NCI-H69 (cell line): Measurements from ENCODE around the gene NFYC.

Experiments
- DNase-seq: peaks from one replicate; lab custom pipeline; 2025; lab: John Stamatoyannopoulos, UW

NFYC gene

DNA sequence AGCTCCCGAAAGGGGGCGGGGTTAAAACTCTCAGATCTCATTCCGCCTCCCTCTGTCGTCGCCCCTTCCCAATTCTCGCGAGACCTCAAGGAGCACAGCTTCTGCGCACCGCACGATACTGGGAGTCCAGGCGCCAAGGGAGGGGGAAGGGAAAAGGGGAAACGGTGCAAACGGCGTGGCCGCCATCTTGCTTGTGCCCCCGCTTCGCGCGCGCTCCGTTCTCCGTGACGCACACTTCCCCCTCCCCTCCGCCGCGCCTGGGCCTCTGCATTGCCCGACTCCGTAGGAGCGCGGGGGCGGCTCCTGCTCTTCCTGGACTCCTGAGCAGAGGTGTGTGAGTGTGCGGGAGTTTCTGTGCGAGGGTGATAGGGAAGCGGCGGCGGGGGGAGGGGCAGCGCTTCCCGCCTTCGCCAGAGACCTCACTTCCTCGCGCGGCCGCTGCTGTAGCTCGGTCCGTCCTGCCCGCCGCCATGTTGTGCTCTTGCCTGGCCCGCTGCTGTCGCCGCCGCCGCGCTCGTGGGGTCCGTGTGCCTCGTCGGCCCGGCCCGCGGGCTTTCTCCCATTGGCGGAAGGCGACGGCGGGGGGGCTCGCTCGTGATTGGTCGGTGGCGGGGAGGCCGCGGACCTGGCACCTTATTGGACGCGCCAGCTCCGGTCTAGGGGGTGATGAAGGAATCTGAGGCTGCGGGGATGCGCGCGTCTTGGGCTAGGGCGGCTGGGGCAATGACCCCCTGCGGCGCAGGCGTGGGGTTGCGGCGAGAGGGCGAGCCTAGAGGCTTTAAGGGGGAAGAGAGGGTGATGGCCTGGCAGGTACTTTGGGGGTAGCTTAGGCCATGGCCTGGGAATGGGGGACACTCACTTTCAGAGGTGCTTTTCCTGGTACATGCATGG lies at the start of gene NFYC:
TSS of gene NFYC (plus strand) at position 167 of the 891 bp plus-strand sequence. CDS start 47,140 bp downstream, outside the sequence.
- peak; percentile 98 for DNase-seq

DNA sequence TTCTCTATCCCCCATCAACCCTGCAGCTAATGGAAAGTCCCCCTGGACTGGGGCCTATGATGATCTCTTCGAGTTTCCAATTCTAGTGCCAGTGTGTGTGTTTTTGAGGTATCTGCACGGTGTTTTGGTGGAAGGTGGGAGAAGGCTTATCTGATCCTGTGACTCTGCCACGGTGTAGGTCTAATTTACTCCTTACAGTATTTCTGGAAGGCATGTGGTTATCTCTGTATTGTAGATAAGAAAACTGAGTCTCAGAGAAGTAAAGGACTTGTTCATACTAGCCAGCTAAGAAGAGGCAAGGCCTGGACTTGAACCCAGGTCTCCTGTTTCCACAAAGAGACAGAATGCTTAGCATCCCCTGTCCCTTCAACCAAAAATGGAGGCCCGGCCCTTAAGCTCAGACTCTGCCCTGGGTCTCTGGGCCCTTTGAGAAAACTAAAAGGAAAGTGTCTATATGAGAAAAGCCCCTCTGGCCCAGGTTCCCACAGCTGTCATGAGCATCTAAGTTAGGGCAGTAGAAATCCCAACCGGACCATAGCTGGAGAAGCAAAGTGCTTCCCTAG lies 46.3 kb upstream of the NFYC start:
- DNase-seq: no peak

DNA sequence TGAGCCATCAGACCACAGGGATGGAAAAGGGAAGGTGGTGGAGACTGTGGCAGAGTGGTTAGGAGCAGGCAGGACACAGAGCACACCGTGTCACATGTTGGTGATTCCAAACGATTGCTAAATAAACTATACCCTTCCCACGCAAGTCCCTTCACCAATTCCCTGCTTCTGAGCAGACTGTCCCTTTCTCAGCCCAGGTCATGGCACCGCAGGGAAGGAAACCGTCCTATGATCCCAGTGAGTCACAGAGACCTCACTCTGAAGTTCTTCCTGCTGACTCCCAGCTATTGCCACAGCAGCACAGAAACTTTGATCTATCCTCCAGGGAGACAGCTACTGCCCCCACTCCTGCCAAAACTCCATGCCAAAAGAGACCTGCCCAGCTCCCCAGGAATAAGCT lies 45.2 kb upstream of the NFYC start:
- DNase-seq: no peak

DNA sequence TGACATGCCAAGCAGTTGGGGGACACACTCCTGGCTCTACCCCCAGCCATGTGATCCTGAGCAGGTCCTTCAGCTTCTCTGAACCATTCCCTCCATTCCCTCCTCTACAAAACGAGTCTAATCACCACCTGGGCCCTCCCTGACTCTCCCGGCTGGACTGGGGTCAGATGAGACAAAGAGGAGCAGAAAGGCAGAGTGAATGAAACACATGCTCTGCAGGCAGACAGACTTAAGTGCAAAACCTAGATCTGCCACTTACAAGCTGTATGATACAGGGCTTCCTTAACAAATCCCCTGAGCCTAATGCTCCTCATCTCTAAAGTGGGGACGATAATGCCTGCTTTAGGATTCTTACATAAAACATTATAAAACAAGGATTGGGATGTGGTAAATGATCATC lies 43.3 kb upstream of the NFYC start:
- no peak for DNase-seq

DNA sequence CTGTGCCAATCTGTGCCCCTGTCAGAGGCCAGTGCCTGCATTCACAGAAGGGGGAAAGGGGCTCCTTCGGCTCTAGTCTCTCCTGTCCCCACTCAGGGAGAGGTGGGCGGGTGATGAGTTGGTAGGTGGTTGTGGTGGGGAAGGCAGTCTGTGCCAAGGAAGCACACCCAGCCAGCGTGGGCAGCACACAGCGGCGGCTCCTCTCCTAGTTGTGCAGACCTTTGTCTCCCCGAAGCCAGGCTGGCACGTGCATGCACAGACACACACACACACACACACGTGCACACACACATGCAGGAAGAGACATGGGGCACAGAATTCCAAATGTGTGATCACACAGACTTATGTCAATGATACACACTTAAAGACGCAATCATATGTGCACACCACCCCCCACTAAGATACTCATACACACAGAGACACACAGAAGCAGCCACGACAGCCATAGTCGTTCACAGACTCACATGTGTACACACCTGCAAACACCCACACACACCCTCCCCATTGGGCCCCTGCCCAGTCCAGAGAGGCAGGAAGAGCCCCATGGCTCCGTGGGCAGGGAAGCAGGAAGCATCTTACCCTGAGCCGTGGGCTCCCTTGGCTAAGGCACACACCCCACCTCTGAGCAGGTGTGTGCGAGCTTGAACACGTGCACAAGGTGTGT lies 42.4 kb upstream of the NFYC start:
- DNase-seq: peak; percentile 15

DNA sequence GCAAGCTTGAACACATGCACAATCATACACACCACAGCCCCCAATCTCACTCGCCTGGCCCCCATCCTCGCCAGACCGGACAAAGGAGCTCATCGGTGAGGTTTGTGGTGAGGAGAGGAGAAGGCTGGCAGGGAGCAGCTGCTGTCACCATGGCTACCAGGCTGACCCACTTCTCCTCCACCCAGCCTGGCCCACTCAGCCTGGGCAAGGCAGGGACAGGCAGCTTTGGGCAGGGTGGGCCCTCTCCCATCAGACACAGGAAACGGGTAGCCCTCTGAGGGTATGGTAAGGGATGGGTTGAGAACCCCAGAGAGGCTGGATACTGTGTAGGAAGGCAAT lies 41.9 kb upstream of the NFYC start:
- DNase-seq: no peak

DNA sequence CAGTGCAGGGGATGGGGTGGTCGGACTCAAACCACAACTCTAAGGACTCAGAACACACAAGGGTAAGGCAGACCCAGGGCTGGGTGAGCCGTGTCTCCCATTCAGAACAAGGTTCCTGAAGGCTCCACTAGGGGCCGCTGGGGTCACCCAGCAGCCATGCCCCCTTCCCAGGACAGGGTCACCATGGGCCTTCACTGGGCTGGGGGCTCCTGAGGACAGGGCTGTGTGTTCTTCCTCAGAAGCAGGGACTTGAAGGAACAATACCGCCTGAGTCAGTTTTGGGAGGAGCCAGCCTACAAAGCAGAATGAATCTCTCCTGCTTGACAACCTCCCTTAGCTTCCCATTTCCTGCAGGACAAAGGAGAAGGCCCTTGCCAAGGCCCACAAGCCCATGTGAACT lies 41.4 kb upstream of the NFYC start:
- DNase-seq: no peak

DNA sequence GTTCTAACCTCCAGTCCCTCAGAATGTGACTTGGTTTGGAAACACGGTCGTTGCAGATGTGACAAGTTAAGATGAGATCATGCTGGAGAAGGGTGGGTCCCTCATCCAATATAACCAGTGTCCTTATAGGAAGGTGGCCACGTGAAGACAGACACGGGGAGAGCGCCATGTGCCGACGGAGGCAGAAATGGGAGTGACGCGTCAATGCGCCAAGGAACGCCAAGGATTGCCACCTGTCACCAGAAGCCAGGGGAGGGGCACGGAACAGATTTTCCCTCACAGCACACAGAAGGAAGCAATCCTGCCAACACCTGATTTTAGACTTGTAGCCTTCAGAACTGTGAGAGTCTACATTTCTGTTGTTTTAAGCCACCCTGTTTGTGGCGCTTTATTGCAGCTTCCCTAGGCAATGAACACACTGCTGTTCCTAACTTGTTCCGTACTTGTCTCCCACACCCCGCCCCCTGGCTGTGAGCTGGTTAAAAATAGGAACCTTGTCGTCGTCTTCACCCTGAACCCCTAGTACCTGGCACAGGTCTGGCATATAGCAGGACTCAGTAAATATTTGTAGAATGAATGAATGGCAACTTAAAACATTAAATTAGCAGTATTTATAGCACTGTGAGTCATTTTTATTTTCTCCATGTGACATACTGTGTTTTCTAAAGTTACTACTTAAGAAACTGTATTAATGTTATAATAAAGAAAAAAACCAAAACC lies 40.2 kb upstream of the NFYC start:
- peak; percentile 49 for DNase-seq

DNA sequence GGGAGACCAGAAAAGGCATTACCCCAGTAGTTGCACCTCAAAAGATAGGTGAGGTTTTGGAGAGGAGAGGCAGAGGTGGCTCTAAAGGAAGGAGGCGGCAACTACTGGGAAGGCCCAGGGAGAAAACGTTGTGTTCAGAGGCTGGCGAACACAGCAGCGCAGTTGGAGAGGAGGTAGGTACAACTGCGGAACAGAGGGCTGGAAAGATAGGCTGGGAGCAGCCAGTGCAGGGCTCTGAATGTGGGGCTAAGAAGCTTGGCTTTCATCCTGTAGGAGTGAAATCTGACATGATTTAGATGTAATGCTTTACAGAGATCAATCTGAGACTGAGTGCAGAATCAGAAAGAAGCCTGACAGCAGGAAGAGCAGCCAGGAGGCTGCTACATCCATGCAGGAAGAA lies 39.0 kb upstream of the NFYC start:
- no peak for DNase-seq

DNA sequence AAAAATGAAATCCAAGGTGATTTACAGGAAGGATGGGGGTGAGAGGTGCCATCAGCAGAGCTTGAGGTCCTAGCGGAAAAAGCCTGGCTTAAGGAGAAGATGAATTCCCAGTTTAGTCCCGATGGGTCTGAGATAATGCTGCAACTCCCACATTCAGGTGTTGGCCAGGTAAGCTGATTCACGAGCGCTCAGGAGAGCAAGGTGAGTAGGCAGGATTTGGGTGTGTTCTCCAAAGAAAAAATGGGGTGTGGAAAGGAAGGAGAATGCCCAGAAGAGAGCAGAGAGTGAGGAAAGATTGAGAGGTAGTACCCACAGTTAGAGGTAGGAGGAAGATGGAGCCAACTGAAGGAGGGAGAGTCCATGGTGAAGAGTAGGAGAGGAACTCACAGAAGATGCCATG lies 38.5 kb upstream of the NFYC start:
- DNase-seq: no peak

DNA sequence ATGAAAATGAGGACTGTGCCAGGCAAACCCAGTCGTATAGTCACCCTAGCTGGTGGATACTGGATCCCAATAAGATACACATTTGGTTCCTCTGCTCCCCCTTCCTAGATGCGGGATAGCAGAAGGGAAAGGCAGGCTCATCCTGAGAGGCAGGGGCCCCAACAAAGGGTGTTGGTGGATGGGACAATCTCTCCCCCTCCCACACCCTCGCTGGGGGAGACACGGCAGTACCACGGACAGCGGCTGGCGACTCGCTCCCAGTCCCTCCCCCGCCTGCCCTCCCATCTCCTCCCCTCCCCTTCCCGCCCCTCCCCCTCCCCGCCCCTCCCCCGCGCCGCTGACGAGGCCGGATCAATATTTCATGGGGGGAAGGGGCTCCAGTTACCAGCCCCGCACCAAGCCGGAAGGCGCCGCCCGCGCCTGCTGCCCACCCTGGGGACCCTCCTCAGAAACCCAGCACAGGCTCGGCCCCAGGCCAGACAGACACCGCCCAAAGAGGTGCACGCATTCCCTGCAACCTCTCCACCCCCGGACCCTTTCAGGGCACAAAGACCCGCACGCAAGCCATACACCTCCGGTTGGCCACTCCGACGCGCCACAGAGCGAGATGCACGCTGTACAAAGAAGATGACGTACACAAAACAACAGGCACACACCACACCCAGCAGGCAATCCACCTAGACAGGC lies 37.5 kb upstream of the NFYC start:
- peak; percentile 54 for DNase-seq

DNA sequence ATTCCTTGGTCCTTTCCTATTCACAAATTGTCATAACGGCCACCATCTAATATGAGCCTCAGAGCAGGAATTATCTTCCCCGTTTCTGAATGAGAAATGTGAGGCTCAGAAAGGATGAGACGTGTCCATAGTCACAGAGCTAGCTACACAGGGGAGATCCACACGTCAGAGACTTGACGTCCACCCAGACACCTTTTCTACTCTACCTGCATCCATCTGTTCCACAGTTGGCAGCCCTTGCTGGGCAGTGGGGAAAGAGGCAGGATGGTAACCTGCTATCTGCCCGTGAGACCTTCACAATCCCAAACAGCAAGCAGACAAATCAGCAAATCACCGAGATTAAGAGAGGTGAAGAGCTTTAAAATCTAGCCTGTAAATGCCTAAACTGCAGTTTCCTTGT lies 34.5 kb upstream of the NFYC start:
- no peak for DNase-seq

DNA sequence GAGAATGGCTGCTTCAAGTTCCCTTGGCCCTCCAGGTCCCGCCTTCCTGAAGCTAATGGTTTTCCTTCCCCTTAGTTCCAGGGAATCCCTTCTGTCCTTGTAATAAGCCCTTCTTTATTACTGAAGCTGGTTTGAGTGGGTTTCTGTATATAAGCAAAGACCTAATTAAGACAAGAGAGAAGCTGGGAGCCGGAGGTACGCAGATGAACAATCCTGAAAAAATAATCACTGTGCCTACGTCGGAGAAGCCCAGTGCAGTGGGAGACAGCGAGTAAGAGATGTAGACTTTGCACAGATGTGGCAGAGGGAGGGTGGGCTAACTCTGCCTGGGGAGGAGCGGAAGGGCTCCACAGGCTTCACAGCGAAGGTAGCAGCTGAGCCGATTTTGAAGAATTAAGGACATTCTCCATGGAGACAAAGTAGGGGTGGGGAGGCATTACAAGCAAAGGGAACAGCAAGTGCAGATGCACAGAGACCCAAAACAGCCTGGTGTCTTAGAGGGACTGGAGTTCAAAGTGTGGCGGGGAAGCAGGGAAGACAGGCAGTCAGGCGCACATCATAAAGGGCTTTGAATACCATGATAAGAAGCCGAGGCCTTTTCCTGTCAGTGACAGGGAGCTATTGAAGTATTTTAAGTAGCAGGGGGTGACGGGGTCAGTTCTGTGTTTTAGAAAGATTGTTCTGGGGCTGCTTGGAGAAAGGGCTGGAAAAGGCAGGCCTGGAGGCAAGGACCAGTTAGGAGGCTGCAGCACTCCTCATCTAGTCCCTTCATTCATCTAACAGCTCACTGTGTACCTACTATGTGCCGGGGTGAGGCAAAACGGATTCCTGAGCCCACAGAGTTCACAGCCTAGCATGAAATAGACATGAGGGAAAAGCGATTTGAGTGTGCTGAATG lies 32.5 kb upstream of the NFYC start:
- no peak for DNase-seq

DNA sequence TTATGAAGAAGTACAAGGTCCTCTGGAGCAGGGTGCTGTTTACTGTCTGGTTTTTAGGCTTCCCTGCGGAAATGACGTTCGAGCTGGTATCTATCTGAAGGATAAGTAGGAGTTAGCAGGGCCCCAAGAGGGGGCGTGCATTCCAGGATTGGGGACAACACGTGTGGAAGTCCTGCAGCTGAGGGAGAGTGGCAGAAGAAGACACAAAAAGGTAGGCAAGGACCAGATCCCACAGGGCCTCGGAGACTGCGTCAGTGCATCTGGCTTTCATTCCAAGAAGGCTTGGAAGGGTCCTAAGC lies 31.9 kb upstream of the NFYC start:
- DNase-seq: no peak

DNA sequence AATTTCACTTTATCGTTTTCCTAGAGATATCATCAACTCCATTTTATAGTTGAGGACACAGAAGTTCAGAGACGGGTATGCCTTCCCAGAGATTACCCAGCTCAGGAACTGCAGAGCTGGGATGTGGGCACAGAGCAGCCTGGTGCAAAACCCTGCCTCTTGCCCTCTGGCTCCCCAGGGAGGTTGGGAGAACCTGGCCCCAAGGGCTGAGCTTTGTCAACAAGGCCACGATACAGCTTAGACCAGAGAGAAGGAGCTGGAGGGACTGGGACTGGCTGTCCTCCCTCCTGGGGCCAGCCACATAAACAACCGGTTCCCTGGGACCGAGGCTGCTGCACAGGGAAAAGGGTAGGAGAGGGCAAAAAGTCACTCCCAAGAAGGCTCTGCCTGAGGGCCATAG lies 29.8 kb upstream of the NFYC start:
- DNase-seq: peak; percentile 2

DNA sequence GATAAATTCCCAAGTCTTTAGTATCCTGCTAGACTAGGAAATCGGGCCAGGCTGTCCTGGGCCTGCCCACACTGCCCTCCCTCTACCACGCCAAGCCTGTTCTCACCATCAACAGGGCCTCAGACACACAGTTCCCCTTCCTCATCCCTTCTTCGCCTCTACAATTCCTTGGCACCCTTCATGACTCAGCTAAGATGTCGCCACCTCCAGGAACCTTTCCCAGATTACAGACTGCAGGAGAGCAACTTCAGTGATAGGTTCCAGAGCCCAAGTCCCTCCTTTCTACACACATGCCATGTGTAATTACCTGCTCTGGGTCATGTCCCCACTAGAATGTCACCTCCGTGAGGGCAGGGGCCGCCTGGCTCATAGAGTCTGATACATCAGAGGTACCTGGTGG lies 29.4 kb upstream of the NFYC start:
- no peak for DNase-seq

DNA sequence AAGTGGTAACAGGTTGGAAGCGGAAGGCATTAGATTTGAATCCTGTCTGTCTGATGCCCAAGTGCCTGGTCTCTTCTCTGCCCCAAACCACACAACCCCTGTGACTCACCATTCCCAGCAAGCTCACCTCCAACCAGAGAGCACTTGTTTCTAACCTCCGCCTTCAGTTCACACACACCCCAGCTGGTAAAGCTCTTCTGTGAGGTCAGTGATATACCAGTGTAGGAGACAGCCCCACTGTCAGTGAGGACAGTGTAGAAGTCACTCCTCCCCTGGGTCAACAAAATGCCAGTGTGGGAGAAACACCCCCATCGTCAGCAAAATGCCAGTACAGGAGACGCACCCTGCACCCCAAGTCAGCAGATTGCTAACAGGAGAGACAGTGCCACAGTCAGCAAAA lies 28.6 kb upstream of the NFYC start:
- peak; percentile 51 for DNase-seq

DNA sequence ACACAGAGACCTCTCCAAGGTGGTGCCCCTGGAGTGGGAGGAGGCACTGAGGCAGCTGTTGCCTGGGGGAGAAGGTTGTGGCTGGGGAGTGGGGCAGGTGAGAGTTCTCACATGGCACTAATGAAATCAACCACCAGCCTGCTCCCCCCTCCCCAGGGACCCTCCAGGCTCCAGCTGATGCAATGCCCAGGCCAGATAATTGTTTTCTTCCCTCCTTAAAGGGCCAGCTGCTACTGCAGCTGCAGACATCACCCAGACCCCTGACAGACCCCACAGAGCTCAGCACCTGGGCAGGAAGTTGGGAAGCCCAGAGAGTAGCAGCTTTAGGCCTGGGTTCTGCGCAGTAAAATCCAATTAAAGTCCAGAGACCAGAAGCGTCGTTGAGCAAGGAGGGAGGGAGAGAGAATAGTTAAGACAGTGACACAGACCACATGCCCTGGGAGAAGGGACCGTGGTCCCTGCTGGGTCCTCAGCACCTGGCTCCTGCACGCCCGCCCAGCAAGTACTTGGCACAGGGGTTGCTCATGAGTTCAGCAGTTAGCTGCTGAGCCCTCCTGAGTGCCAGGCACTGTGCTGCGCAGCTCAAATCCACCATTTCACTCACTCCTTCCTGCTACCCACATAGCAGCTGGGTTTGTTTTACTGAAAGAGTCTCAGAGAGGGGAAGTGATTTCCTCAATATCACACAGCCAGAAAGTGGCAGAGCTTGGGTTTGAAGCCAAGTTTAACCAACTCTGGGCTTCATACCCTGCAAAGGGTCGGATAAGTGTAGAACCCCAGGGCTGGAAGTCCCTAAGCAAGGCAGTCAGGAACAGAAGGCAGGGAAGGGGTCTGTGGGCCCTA lies 28.0 kb upstream of the NFYC start:
- DNase-seq: peak; percentile 88

DNA sequence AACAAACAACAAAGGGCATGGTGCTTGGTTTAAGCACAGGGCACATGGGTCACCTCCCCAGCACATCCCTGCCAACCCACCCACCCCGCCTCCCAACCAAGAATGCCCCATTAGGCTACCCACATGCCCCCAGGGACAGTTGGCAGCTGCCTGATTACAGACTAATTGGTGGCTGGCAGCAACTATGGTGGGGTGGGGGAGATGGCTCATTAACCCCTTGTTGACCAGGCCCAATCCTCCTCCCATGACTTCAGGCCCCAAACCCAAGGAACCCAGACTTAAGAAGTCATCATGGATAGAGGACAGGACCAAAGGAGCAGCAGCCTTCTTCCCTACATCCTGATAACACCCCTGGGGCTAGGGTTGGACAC lies 27.4 kb upstream of the NFYC start:
- DNase-seq: peak; percentile 93

DNA sequence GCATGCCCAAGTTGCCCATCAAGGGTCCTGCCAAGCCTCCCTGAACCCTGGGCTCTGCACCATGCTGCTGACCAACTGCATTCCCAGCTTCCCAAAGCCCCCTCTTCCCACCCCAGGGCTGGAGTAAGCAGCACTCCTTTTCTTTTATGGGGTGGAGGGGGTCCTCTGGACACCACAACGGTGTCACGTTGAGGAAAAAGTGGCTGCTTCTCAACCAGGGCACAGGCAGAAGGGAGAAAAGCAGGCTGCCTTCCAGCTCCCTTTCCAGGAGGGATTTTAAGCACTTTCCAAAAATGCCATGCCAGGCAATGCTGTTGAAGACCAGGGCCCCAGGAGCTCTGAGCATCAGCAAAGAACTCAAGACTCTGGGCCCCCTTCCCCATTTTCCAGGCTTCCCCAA lies 26.7 kb upstream of the NFYC start:
- no peak for DNase-seq
